Stimulated activated CD4-positive, alpha-beta T cell treated with anti-CD3 and anti-CD28 coated beads, Interleukin-15, amount 100 ng/mL, for 48 hours (primary cell): ENCODE data around the gene COL8A1.

Experiments used
- DNase-seq, 2 donors: peaks; one replicate each; pipeline ENCODE4 v3.0.0-alpha.2; 2020; ENCODE audit warnings: low read depth in 2 of 2

The COL8A1 gene

DNA sequence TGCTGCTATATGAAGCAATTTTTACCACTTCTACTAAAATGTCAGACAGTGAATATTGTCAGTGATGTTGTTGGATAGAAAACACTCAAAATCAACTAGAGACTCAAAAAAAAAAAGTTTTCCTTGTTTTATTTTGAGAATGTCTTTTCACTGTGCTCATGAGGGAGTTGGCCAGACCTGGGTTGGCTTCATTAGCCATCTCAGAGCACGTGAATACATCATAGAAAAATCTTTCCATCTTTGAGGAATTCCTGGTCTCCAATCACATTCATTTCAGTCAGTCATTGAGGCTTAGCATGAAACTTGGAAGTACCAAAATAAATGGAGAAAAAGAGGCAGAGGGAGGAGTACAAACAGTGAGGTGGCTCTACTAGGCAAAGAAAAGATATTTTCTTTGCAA lies 121.6 kb downstream of the COL8A1 start:
- no peak for DNase-seq

DNA sequence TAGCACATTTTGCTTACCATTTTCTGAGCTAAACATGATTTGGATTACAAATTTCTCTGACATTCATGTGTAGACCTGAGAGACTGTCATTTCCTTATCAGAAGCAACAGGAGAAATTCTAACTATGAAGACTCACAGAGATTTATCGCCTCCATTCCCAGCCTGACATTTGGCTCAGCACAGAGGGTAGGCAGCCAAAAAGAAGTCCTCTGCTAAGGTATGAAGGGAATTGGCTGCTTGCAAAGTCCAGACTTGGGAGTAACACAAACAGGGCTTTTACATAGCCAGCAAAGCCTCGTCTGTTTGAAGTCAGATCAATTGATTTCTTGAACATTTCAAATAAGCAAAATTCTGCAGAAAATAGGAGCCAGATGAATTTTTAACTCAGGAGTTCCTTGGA lies 122.2 kb downstream of the COL8A1 start:
- no peak for DNase-seq

DNA sequence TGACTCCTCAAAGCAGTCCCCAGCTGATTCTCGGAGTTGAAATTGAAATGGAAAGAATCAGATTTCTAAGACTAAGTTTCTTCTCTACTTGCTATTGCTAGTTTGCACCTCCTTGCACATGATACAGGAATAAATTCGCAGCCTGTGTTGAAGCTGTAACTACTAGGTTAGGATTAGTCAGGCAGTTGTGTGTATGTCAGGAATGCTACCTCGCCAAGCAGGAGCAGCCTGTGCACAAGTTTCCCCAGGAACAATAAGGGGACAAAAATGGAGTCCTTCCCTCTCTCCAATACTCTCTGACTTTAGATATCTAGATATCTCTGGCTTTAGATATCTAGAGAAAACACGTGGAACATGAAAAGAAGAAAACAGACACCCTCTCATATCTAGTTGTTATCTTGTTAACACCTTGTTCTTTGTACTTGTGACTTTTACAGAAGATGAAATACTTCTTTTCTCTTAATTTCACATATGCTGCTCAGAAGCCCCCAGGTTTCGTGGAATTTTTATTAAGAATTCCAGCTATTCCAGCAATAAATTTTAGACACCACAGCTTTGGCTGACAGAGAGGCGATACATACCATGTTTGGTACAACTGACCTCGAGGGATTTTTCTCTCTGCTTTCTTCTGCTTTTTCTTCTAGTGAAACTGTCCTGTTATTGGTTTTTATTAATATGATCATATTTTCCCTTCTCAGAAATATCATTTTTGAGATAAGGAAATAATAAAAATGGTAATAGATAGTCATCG lies 123.2 kb downstream of the COL8A1 start:
- DNase-seq, result no peak

DNA sequence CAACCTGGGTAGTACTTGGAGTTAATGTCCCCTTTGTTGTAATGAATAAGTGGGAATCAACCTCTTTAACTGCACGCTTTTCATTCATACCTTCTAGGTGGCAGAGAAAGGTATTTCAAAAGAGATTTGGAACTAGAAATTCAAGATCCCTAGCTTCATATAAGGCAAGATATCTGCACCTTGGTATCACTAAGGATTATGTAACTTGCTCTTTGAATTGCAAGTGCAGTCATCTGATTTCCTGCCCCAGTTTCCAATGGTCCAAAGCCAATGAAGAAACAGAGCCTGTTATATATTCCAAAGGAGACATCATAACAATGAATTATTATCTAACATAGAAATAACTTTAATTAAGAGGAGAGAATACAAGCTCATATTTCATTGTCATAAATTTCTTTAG lies 124.5 kb downstream of the COL8A1 start:
- no peak for DNase-seq

DNA sequence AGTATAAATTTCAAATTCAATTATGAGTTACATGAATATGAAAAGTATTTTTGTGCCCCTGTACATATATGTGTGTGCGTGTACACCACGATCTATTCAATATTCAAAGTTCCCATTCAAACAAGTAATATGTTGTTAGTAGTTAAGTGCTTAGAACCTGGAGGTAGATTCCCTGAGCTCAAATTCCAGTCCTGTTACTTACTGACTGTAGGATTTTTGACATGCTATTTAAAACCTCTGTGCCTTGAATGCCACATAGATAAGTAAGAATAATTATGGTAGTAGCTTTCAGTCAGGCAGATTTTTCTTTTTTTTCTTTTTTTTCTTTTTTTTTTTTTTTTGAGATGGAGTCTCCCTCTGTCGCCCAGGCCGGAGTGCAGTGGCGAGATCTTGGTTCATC lies 126.0 kb downstream of the COL8A1 start:
- DNase-seq, result no peak

DNA sequence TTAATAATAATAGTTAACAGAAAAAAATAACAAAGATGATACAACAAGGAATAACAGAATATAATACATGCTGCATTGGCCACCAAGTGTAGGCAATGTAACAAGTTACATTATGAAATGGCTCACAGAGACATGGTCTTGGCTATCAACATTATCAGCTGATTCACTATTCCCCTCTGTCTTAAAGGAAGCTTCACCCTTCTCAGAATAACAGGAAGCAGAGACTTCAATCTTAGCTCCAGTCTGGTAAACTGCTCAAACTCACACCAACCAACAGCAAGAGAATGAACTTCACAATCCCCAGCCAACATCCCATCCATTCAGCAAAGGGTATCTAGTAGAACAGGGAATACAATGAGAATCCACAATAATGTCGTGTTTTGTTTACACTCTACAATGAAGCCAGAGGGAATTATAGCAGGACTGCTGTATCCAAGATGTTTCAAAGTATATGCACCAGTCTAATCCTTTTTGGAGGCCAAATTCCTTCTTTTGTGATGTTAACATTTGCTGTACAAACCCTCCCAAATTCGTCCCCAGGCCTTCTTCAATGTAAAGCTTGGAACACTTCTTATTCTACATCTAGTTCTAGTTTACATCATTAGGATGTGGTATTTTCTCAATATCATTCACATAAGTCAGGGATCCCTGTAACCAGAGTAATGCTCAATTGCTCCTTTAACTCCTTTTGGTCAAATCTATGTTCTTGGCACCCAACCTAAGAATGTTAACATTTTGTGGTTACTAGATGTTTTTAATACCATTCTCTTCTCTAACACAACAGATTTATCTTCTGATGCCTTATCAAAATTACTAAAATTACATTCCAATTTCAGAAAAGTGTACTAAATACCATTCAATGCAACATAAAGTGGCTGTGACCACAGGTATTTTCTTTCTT lies 126.9 kb downstream of the COL8A1 start:
- DNase-seq, result no peak

DNA sequence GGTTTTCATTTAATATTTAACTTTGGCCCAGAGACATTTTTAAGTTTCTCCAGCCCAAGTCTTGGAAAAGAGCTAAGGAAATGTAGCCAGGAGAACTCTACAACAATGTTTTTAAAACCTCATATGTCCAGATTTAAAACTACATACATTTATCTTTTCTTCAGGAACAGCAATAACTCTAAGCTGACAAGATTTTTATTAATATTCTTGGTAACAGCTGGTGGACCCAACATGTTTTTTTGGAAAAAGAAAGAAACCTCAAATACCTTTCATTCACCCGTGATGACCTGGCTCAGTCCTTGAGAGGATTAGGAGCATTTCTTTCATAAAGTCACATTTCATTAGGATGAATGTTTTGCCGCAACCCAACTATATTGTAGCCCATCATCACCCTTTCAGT lies 128.9 kb downstream of the COL8A1 start:
- DNase-seq, result no peak

DNA sequence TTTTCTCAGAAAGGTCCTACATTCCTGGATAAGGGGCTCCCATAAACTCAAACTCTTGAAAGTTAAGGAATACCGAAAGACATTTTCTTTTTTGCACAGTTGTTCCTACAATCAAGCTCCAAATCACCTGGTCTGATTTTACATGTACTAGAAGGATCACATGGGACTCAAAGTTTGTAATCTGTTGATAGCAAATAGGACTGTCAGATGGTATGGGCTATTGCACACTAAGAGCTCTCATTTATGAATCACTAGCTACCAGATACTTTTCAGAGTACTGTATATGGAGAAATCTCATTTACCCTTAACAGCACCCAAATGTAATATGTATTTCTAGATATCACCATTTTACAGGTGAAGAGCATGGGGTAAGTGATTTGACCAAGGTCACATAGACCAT lies 129.7 kb downstream of the COL8A1 start:
- no peak for DNase-seq

DNA sequence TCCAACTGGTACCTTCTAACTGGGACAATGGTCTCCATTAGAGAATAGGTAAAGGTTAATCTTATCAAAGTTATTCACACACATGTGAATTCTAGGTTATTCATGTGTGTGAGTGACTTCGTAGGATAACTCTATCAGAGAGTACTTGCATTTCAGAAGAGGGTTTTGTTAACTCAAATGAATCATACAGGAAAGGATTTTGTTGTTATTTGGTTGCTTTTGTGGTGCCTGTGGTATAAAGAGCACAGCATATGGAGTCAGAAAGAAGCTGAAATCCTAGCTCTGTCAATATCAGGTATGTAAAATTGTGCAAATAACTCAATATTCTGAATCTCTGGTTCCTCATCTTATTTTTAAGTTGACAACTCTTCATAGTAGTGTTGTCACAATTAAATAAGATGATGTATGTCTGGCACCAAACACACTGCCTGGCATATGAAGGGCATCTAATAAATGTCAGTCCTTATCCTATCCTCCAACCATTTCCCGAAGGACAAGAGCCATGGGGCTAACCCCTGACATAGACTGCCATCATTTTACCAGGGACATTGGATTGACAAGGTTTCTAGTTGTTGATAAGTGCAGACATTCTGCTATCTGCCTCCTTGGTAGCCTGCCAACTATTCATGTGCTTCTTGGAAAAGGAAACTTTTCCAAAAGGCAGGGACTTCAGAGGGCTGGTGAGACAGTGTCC lies 130.6 kb downstream of the COL8A1 start:
- no peak for DNase-seq

DNA sequence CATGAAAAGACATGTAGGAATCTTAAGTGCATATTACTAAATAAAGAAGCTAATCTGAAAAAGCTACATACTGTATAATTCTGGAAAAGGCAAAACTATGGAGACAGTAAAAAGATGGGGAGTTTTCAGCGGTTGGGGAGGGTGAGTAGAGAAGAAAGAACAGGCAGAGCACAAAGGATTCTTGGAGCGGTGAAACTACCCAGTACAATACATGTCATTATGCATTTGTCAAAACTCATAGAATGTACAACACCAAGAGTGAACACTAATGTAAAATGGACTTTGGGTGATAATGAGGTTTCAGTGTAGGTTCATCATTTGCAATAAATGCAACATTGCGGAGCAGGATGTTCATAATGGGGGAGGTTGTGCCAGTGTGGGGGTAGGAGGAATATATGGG lies 133.8 kb downstream of the COL8A1 start:
- no peak for DNase-seq

DNA sequence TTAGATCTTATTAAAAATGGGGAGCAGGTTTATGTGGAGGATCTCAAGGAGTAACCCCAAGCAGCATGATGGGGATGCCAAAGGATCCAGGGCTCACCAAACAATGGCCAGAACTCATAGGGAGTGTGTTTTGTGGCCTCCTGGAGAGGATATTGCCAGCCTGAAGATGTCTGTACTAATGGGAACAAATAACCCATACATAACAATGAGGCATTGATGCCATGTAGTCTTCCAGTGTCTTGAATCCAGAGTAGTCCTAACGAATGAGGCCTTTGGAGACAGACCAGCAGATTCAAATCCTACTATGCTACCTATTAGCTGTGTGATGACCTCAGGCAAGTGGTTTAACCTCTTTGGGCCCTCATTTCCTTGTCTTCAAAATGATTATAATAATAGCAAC lies 134.3 kb downstream of the COL8A1 start:
- no peak for DNase-seq

DNA sequence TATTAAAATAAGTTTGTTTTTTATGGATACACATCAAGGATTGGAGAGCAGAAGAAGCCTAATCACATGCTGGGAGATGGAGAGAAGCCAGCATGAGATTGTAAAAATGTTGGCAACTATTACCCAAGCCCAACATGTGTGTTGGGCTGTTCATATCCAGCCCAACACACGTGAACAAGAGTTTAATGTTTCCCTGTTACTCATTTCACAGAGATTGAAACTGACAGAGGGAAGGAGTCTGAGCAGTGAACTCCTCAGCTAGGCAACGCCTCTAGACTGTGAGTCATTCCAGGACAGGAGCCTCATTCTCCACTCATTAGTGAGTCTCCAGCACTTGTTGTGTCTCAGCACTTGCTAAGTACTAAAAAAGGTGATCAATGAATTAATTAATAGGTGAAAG lies 136.1 kb downstream of the COL8A1 start:
- DNase-seq, result no peak

DNA sequence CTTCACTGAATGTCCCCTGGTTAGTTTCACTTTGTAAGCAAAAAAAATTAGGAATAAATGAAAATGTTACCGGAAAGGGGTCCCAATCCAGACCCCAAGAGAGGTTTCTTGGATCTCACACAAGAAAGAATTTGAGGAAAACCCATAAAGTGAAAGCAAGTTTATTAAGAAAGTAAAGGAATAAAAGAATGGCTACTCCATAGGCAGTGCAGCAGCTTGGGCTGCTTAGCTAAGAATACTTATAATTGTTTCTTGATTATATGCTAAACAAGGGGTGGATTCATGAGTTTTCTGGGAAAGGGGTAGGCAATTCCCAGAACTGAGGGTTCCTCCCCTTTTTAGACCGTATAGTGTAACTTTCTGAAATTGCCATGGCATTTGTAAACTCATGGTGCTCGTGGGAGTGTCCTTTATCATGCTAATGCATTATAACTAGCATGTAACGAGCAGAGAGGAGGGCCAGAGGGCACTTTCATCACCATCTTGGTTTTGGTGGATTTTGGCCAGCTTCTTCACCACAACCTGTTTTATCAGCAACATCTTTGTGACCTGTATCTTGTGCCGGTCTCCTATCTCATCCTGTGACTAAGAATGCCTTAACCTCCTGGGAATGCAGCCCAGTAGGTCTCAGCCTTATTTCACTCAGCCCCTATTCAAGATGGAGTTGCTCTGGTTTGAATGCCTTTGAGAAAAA lies 138.3 kb downstream of the COL8A1 start:
- no peak for DNase-seq

DNA sequence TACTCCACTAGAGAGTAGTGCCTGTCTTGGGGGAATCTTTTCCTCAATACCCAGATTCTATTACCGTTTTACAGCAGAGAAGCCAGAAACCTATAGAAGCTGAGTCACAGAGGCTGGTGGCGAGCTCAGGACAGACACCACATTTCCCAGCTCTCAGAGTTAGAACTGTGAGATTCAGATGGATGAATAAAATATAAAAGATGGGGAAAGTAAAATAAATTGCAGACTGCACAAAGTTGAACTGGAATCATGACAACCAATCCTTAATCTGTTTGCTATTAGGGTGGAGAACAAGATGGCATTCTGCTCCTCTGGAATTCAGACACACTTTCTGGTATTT lies 138.8 kb downstream of the COL8A1 start:
- DNase-seq, result no peak

DNA sequence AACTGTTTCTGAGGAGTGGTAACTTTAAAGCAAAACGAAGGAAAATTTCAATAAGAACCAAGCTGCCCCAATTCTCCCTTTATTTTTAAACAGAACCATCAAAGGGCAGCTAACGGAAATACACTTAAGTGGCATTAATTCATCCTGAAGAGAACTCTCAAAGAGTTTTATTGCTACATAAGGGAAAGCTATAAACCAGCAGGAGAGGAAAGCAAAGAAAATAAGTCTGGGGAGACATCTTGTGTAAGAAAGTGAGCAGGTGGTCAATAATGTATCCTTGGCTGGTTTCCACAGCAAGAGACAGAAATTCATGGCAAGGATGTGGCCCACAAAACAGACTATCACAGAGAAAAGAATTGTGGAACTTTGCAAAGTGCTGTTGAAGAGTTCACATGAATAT lies 139.3 kb downstream of the COL8A1 start:
- no peak for DNase-seq

DNA sequence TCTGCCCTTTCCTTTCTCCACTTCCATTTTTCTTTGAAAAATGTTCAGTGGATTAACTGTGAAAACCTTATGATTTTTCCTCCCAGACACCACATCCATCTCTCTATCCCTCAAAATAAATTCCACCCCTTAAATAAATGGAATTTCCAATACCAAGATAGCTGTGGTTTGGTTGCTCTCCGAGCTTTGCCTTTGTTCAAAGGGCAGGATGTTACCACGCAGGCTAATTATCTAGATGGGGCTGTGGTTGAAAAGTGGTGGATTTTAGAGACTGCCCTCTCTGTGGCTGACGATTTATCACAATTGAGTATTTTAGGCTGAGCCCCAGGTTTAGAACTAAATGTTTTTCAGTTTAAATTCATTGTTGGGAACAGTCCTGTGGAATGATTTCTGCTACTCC lies 142.4 kb downstream of the COL8A1 start:
- no peak for DNase-seq

DNA sequence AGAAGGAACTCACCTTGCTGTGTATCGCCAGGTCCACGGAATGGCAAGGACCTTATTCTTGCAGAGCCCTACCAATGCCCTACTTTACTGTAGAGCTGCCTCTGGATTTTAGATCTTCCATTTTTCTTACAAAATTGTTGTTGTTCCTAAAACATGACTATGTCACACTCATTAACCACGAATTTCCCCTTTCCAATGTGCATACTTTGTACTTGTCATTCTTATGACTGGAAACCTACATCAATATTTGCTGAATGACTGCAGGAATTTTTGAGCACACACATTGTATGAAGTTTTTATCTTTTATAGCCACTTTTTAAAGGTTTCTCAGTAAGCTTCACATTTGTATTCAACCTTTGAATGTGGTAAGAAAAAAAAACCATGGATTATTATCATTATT lies 143.4 kb downstream of the COL8A1 start:
- DNase-seq, result no peak

DNA sequence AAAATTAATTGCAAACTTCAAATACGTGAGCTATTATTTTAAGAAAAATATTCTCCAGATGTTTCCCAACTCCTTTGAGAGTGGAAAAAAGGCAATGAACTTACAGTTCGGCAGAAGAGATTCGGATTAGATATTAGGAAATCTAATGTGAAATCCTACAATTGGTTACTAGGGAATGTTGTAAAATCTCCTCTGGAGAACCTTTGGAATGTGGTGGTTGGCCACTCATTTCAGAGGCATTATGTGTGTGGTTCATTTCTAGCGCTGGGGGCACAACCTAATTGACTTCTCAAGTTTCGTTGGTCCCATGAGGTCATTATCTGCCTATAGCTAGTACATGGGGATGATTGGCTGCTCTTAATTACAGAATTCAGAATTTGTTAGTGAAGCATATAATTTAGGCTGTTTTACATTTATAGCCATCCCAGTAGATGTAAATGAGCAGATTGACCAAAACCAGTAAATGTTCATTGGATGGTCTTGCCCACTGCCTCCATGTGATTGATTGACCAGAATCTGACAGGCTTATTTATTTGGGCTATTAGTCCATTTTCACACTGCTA lies 144.7 kb downstream of the COL8A1 start:
- DNase-seq, result no peak

DNA sequence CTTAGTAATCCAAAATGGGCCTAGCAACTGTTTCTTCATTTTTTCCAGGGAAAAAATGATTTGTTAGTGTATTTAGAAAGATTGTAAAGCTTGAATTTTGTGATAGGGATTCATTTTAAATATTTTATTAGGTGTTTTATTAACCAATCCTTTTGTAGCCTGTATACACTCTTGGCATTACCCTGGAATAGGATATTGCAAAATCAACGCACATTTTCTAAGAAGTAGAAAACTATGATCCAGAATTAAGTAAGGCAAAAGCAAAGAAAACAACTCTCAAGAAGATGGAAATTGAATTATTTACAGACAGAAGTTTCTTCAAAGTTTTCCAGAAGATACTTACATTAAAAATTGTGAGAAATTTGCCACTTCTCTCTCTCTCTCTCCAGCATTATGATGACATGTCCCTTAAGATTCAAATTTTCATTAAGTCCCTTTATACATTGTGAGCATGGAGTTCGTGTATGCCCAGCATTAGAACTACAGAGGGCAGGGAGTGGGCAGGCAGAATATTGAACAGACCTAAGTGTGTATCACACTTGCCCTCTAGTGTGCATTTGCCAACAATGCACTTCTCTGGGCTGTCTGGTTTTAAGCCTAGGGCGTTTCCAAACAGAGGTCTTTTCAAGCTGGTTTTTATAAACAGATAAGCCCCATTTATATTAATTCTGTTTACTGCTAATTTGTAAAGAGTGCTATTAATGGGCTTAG lies 150.8 kb downstream of the COL8A1 start:
- DNase-seq, result no peak

DNA sequence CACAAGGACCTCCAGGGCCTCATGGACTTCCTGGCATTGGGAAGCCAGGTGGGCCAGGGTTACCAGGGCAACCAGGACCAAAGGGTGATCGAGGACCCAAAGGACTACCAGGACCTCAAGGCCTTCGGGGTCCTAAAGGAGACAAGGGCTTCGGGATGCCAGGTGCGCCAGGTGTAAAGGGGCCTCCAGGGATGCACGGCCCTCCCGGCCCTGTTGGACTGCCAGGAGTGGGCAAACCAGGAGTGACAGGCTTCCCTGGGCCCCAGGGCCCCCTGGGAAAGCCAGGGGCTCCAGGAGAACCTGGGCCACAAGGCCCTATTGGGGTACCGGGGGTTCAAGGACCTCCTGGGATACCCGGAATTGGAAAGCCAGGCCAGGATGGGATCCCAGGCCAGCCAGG lies 156.1 kb downstream of the COL8A1 start:
- DNase-seq, result no peak

DNA sequence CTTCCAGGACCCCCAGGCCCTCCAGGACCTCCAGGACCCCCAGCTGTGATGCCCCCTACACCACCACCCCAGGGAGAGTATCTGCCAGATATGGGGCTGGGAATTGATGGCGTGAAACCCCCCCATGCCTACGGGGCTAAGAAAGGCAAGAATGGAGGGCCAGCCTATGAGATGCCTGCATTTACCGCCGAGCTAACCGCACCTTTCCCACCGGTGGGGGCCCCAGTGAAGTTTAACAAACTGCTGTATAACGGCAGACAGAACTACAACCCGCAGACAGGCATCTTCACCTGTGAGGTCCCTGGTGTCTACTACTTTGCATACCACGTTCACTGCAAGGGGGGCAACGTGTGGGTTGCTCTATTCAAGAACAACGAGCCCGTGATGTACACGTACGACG lies 157.2 kb downstream of the COL8A1 start:
- DNase-seq, result no peak
